Stimulated activated CD4-positive, alpha-beta T cell treated with anti-CD3 and anti-CD28 coated beads, Interleukin-1b, Interleukin-23, amount 100 ng/mL, for 48 hours (primary cell): ENCODE results near the gene RAB5B.
"Not testable (repeated sequence)": the region's sequence is repeated elsewhere in the genome, so short reads cannot be mapped to it uniquely, and the experiment has no call there.

Experiments used
- DNase-seq: peaks from one replicate; pipeline ENCODE4 v3.0.0-alpha.2; 2020

RAB5B gene

GRCh38 chr12:55984861-55985260 lies 11.0 kb downstream of the RAB5B start:
- DNase-seq, result no peak

- no peak for DNase-seq
Measured at GRCh38 chr12:55985341-55985740, 11.5 kb downstream of the RAB5B start.

GRCh38 chr12:55985976-55986375 lies 12.1 kb downstream of the RAB5B start:
- not testable (repeated sequence) for DNase-seq

GRCh38 chr12:55991110-55991509 lies 17.2 kb downstream of the RAB5B start:
- DNase-seq, result no peak

GRCh38 chr12:55993230-55993853 lies 19.5 kb downstream of the RAB5B start:
- no peak for DNase-seq

GRCh38 chr12:55995366-55995765 lies 21.5 kb downstream of the RAB5B start:
- DNase-seq, result no peak

GRCh38 chr12:55996201-55996714 lies 22.4 kb downstream of the RAB5B start:
- DNase-seq, result peak; percentile 57

- peak; percentile 52 for DNase-seq
Measured at GRCh38 chr12:55996715-55997534, 23.0 kb downstream of the RAB5B start, which contains the start of gene SUOX. Gene SUOX (plus strand): TSS chr12:55997276. CDS start chr12:56002222, 4,946 bp downstream.

GRCh38 chr12:55997535-55997859 lies 23.6 kb downstream of the RAB5B start:
- no peak for DNase-seq

- not testable (repeated sequence) for DNase-seq
Measured at GRCh38 chr12:55999522-55999921, 25.6 kb downstream of the RAB5B start.

GRCh38 chr12:55999999-56000540 lies 26.2 kb downstream of the RAB5B start:
- DNase-seq, result not testable (repeated sequence)

GRCh38 chr12:56001487-56002100 lies 27.7 kb downstream of the RAB5B start:
- no peak for DNase-seq

- not testable (repeated sequence) for DNase-seq
Measured at GRCh38 chr12:56003376-56003775, 29.5 kb downstream of the RAB5B start.

- DNase-seq, result no peak
Measured at GRCh38 chr12:56004211-56004610, 30.3 kb downstream of the RAB5B start.

- DNase-seq, result peak; percentile 51
Measured at GRCh38 chr12:56007564-56008559, 34.0 kb downstream of the RAB5B start.

GRCh38 chr12:56010111-56010570 lies 36.3 kb downstream of the RAB5B start:
- DNase-seq, result no peak

GRCh38 chr12:56011509-56012090 lies 37.7 kb downstream of the RAB5B start:
- no peak for DNase-seq

GRCh38 chr12:56013482-56013881 lies 39.6 kb downstream of the RAB5B start:
- DNase-seq, result no peak

GRCh38 chr12:56014205-56014604 lies 40.3 kb downstream of the RAB5B start:
- no peak for DNase-seq

GRCh38 chr12:56017181-56017580 lies 43.3 kb downstream of the RAB5B start:
- no peak for DNase-seq

GRCh38 chr12:56018356-56018755 lies 44.5 kb downstream of the RAB5B start:
- DNase-seq, result no peak
